Gastroesophageal sphincter (tissue), 3 donors: ENCODE data around the gene QRSL1.

Experiments used
- EP300 ChIP-seq: sonication (generic); formaldehyde crosslinking; IDR thresholded peaks from one replicate; pipeline ENCODE4 v1.6.1; 2017; ENCODE audit warnings: antibody characterized with exemption, mild to moderate bottlenecking
- POLR2A ChIP-seq, 2 donors: fragments of 450-650 bp; IDR thresholded peaks; one replicate each; pipeline ENCODE4 v1.6.1; 2017; ENCODE audit warnings: antibody characterized with exemption in 2 of 2, mild to moderate bottlenecking in 2 of 2, moderate library complexity in 1 of 2
- TF ChIP-seq, protein P1 (sequence below), 4 experiments: fragments of 200-600 bp in 2 of 4; fragments of 450-650 bp in 2 of 4; sonication (generic) in 1 of 4; IDR thresholded peaks; one replicate each; pipeline ENCODE4 v1.5.1; 2017 to 2019; ENCODE audit warnings: antibody characterized with exemption in 4 of 4, mild to moderate bottlenecking in 2 of 4, moderate library complexity in 2 of 4

DNA sequence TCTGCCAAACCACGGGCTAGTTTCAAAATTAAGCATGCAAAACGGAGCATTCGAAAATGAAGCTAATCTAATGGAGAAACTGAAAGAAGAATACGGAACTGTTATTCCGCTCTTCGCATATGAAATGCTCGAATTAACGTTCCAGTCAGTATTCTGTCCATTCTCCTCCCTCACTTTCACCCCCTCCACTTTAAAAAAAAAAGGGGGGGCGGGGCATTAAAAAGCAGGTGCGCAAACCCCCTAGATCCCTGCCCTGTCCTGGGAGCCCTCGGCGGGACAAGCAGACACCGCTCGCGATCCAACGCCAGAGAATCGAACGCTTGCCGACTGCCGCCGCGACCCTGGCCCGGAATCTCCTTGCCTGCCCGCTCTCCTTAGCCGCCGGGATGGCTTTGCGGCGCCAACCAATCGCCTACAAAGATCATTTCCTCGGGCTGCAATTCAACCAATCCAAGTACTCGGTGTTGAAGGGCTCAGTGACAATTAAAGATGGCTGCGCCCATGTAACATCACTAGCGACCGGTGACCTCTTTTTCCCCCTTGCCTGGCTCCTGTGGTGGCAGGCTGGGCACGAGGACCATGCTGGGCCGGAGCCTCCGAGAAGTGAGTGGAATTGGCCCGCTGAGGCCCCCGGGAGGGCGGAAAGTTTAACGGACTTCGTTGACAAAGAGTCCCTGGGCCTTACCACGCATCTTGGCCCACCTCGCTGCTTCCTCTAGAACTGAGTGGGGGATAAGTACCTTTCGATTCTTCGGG lies at the start of gene QRSL1, which contains the start of gene RTN4IP1:
- TF ChIP-seq, protein P1, sequence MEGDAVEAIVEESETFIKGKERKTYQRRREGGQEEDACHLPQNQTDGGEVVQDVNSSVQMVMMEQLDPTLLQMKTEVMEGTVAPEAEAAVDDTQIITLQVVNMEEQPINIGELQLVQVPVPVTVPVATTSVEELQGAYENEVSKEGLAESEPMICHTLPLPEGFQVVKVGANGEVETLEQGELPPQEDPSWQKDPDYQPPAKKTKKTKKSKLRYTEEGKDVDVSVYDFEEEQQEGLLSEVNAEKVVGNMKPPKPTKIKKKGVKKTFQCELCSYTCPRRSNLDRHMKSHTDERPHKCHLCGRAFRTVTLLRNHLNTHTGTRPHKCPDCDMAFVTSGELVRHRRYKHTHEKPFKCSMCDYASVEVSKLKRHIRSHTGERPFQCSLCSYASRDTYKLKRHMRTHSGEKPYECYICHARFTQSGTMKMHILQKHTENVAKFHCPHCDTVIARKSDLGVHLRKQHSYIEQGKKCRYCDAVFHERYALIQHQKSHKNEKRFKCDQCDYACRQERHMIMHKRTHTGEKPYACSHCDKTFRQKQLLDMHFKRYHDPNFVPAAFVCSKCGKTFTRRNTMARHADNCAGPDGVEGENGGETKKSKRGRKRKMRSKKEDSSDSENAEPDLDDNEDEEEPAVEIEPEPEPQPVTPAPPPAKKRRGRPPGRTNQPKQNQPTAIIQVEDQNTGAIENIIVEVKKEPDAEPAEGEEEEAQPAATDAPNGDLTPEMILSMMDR (IDR thresholded peaks at IDR 0.05): no peak
- TF ChIP-seq POLR2A (IDR thresholded peaks at IDR 0.05): peak in 1 of 2 donors; percentile 22
- no peak for TF ChIP-seq EP300
